Astrocyte of the spinal cord (primary cell): ENCODE data around the gene MMS22L.

Experiments used
- DNase-seq: peaks from one replicate; pipeline ENCODE4 v3.0.0; 2011; ENCODE audit warnings: low read depth, low spot score
- H3K4me3 ChIP-seq: 2 replicates; pipeline ENCODE4 v1.5.1; 2011; ENCODE audit warnings: low read depth, mild to moderate bottlenecking, low read length, moderate library complexity
- CTCF ChIP-seq: IDR thresholded peaks from 2 replicates; pipeline ENCODE4 v1.5.1; 2012; ENCODE audit warnings: low read depth, mild to moderate bottlenecking, low read length, inconsistent platforms
- in situ Hi-C: cut with HindIII; loops from 2 replicates; pipeline ENCODE4 v1.10.0; 2017; ENCODE audit warnings: low sequenced_read_pairs

MMS22L gene

GRCh38 chr6:97102145-97102790, 180.7 kb downstream of the MMS22L start:
- no peak for TF ChIP-seq CTCF
- DNase-seq = no peak
- in situ Hi-C loops = no loop called here
- H3K4me3 ChIP-seq = no peak overlapping the region

GRCh38 chr6:97100696-97101095, 182.3 kb downstream of the MMS22L start:
- in situ Hi-C loops = no loop called here
- no peak for DNase-seq
- H3K4me3 ChIP-seq = no peak overlapping the region
- TF ChIP-seq CTCF = no peak

GRCh38 chr6:97097068-97098047, 185.7 kb downstream of the MMS22L start:
- no peak overlapping the region for H3K4me3 ChIP-seq
- no peak for TF ChIP-seq CTCF
- DNase-seq = no peak
- in situ Hi-C loops = no loop called here

- in situ Hi-C loops = no loop called here
- DNase-seq = no peak
- TF ChIP-seq CTCF = no peak
- H3K4me3 ChIP-seq = no peak overlapping the region
These were observed 187.6 kb downstream of the MMS22L start for GRCh38 chr6:97095311-97095850.

- no peak for DNase-seq
- no peak for TF ChIP-seq CTCF
- no peak overlapping the region for H3K4me3 ChIP-seq
- in situ Hi-C loops = no loop called here
These were observed 188.6 kb downstream of the MMS22L start for GRCh38 chr6:97094376-97094775.

- in situ Hi-C loops = no loop called here
- no peak for TF ChIP-seq CTCF
- DNase-seq = no peak
- H3K4me3 ChIP-seq = no peak overlapping the region
These were observed 190.2 kb downstream of the MMS22L start for GRCh38 chr6:97092673-97093305.
